MCF 10A (cell line): ENCODE measurements around the gene TMEM186. TPM values are rescaled to one million over a fixed set of nuclear protein-coding genes. Genes with fewer than 3 reads are reported as not detected.

Experiments
- BruUV-seq: library from RNA; stranded (reverse); fragments of 400-500 nt; replicated peaks from 2 replicates; lab custom pipeline; 2021; lab: Mats Ljungman, UMichigan
- CTCF ChIA-PET: fragments of 300-600 bp; sonication (Branson Sonifier 250); formaldehyde crosslinking; extraction: SDS; loops from one replicate; lab custom pipeline; 2021; ENCODE audit warnings: antibody characterized with exemption, inconsistent platforms; lab: Yijun Ruan, JAX
- POLR2A ChIA-PET: fragments of 300-600, 350-650 bp; sonication (Branson Sonifier 250); formaldehyde crosslinking; extraction: SDS; loops from one replicate; lab custom pipeline; 2020; ENCODE audit warnings: antibody characterized with exemption, inconsistent platforms; lab: Yijun Ruan, JAX
- DNase-seq: peaks from one replicate; pipeline ENCODE4 v3.0.0-alpha.2; 2018; ENCODE audit not compliant: unreplicated experiment
- H3K27ac Mint-ChIP-seq: one replicate; pipeline ENCODE4 v1.8.0; 2022; ENCODE audit warnings: mild to moderate bottlenecking, low read depth, mixed read lengths; ENCODE audit not compliant: unreplicated experiment
- H3K27me3 Mint-ChIP-seq: one replicate; pipeline ENCODE4 v1.8.0; 2022; ENCODE audit warnings: mixed read lengths; ENCODE audit not compliant: insufficient read depth, unreplicated experiment
- H3K36me3 Mint-ChIP-seq: one replicate; pipeline ENCODE4 v1.8.0; 2022; ENCODE audit warnings: mild to moderate bottlenecking, moderate library complexity, mixed read lengths; ENCODE audit not compliant: insufficient read depth, unreplicated experiment
- H3K4me1 Mint-ChIP-seq: one replicate; pipeline ENCODE4 v1.8.0; 2022; ENCODE audit warnings: mixed read lengths; ENCODE audit not compliant: insufficient read depth, unreplicated experiment
- H3K4me3 Mint-ChIP-seq: one replicate; pipeline ENCODE4 v1.8.0; 2022; ENCODE audit warnings: mild to moderate bottlenecking, moderate library complexity, mixed read lengths; ENCODE audit not compliant: unreplicated experiment
- H3K9me3 Mint-ChIP-seq: one replicate; pipeline ENCODE4 v1.8.0; 2022; ENCODE audit warnings: mixed read lengths; ENCODE audit not compliant: unreplicated experiment
- intact Hi-C: fragments of 100-400 bp; cut with micrococcal nuclease; formaldehyde crosslinking; loops from 2 replicates; pipeline ENCODE4 v1.14.1; 2022
- total RNA-seq: library from RNA; stranded (reverse); gene quantifications from 2 replicates; pipeline ENCODE4 v1.2.3, GENCODE V29; 2022
- TF ChIP-seq, protein P1 (sequence below): fragments of 200-600 bp; IDR thresholded peaks from one replicate; pipeline ENCODE4 v1.8.0; 2022; ENCODE audit warnings: antibody characterized with exemption, mild to moderate bottlenecking; ENCODE audit not compliant: unreplicated experiment

Gene TMEM186
- total RNA-seq, 1 experiment from 2014 or later, result 12.9 TPM

DNA sequence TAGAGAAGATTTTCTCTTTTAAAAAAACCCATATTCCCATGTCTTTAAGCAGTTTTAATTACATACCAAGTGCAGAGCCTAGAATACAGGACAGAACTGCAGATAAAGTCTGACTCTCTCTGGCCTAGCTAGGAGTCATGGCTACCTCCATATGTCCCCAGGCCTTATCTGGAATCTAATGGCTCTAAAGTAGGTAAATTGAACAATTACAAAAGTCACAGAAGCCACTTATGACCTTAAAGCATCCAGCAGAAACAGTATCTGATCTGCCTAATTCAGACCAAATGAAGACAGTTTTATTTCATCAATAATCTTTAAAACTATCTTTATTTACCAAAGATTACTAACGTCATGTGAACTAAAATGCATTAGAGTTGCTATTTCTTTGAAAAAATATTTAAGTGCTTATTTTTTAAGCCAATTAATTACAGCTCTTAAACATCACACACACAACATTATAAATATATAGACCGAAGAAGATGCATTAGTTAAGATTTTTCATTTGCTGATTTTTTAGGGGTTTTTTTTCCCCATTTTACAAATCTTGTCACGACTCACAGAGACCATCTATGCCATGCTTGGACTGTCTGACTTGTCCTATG lies 28.9 kb upstream of the TMEM186 start:
- Mint-ChIP-seq H3K27me3 (no peaks in the 10 kb centered on the region), H3K9me3 (no peaks in the 10 kb centered on the region), H3K4me1 (no peaks in the 10 kb centered on the region), H3K4me3 (no peak overlapping the region), H3K27ac (no peak overlapping the region), H3K36me3 (peaks cover 80% of the 10 kb centered on the region)
- POLR2A ChIA-PET, result interaction anchor here (1.3 kb wide), 1 partner anchor 9 kb away, joined by 3 read pairs; no protein-coding TSS in a partner anchor
- no TSS peak for BruUV-seq
- no peak for DNase-seq
- intact Hi-C loops, result no loop called here
- CTCF ChIA-PET, result interaction anchor here (0.5 kb wide), 1 partner anchor 10 kb away, joined by 3 read pairs; no protein-coding TSS in a partner anchor
- TF ChIP-seq, protein P1, sequence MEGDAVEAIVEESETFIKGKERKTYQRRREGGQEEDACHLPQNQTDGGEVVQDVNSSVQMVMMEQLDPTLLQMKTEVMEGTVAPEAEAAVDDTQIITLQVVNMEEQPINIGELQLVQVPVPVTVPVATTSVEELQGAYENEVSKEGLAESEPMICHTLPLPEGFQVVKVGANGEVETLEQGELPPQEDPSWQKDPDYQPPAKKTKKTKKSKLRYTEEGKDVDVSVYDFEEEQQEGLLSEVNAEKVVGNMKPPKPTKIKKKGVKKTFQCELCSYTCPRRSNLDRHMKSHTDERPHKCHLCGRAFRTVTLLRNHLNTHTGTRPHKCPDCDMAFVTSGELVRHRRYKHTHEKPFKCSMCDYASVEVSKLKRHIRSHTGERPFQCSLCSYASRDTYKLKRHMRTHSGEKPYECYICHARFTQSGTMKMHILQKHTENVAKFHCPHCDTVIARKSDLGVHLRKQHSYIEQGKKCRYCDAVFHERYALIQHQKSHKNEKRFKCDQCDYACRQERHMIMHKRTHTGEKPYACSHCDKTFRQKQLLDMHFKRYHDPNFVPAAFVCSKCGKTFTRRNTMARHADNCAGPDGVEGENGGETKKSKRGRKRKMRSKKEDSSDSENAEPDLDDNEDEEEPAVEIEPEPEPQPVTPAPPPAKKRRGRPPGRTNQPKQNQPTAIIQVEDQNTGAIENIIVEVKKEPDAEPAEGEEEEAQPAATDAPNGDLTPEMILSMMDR, result no peak

DNA sequence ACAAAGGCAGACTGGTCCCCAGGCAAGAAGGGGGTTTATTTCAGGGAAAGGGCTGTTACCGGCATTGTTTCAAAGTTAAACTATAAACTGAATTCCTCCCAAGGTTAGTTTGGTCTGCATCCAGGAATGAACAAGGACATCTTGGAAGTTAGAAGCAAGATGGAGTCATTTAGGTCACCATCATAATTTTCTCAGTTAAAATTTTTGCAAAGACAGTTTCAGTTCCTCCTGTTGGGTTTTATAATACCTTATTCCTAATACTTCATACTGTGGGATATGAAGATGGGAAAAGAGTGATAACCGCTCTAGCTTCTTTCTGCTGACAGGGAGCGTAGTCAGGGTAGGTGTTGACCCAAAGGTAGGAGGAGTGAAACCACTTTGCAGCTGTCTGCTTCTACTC lies 25.0 kb upstream of the TMEM186 start:
- intact Hi-C loops, result no loop called here
- no peaks in the 10 kb centered on the region for H3K9me3 Mint-ChIP-seq
- BruUV-seq, result no TSS peak
- CTCF ChIA-PET, result interaction anchor here (0.5 to 1.1 kb wide), 3 partner anchors 45 to 113 kb away, joined by 3 to 4 read pairs (median 4); no protein-coding TSS in a partner anchor
- no peak overlapping the region for H3K4me3 Mint-ChIP-seq
- peaks cover 90% of the 10 kb centered on the region for H3K36me3 Mint-ChIP-seq
- POLR2A ChIA-PET, result interaction anchor here (0.7 kb wide), 1 partner anchor 21 kb away, joined by 3 read pairs; no protein-coding TSS in a partner anchor
- no peaks in the 10 kb centered on the region for H3K4me1 Mint-ChIP-seq
- TF ChIP-seq, protein P1, result no peak
- H3K27me3 Mint-ChIP-seq, result no peaks in the 10 kb centered on the region
- DNase-seq, result no peak
- peak overlapping the region; percentile 61 for H3K27ac Mint-ChIP-seq

DNA sequence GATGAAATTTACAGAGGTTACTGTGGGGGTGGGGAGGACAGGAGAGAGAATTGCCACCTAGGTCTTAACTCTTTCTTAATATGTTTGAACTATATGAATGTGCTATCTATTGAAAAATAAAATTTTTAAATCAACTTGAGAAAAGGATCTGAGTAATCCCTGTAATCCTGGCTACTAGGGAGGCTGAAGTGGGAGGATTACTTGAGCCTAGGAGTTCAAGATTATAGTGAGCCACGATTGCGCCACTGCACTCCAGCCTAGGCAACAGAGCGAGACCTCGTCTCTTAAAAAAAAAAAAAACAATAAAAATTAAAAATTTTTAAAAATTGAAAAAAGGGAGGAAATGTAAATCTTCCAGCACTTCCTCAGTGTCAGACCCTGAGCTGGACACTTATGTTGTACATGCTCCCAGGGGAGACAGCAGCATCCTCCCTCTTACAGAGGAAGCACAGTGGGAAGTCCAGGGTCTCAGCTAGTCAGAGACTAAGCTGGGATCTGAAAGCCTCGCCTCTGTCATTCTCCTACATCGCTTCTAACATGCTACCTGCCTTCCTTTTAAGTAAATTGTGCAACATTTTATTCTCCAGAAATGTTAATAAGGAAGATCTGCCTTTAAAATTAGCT lies 22.1 kb upstream of the TMEM186 start:
- no peak overlapping the region for H3K4me3 Mint-ChIP-seq
- TF ChIP-seq, protein P1, result no peak
- BruUV-seq, result no TSS peak
- ChIA-PET CTCF (interaction anchor here (0.6 to 2.7 kb wide), 6 partner anchors 10 to 215 kb away, joined by 3 to 7 read pairs (median 4); partner anchors contain the start of gene CARHSP1), POLR2A (interaction anchor here (0.9 to 1.5 kb wide), 2 partner anchors 9 to 19 kb away, joined by 3 read pairs; no protein-coding TSS in a partner anchor)
- H3K27me3 Mint-ChIP-seq, result no peaks in the 10 kb centered on the region
- no peak for DNase-seq
- intact Hi-C loops, result no loop called here
- H3K4me1 Mint-ChIP-seq, result no peaks in the 10 kb centered on the region
- H3K36me3 Mint-ChIP-seq, result peaks cover 92% of the 10 kb centered on the region
- H3K9me3 Mint-ChIP-seq, result no peaks in the 10 kb centered on the region
- no peak overlapping the region for H3K27ac Mint-ChIP-seq

DNA sequence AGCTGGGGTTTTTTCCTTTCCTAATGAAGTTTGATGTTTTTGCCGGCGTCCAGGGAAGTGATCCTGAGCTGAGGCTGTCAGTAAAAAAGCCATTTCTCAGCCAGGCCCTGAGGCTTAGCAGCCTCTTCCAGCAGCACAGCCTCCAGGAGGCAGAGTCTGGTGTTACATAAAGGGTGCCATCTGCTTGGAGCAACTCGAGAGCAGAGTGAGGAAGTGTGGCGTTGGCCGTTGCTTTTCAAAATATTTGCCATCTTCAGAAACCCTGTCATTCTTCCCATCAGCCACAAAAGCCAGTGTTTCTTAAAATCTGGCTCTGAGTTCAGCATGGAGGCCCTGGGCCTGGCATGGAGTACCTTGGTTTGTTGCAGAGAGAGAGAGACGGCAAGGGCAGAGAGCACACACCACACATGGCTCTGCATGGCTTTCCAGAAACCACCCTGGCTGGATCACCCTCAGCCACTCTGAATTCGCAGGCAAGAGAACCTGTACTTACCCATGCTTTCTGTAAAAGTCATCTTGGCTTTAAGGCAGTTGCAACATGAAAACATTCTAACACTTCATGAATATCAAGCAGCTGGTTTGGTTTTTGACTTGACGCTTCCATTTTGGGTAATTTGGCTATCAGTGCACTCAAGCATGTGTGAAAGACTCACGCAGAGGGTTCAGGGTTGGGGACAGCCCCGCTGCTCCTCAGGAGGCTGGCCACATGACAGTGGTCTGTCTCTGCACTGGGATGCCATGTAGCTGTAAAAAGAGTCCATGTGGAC lies 21.2 kb upstream of the TMEM186 start:
- DNase-seq, result no peak
- BruUV-seq, result no TSS peak
- H3K9me3 Mint-ChIP-seq, result no peaks in the 10 kb centered on the region
- intact Hi-C loops, result no loop called here
- ChIA-PET POLR2A (interaction anchor here (1.5 kb wide), 1 partner anchor 9 kb away, joined by 3 read pairs; no protein-coding TSS in a partner anchor), CTCF (interaction anchor here (0.6 to 1.6 kb wide), 3 partner anchors 9 to 14 kb away, joined by 3 to 6 read pairs (median 4); no protein-coding TSS in a partner anchor)
- H3K36me3 Mint-ChIP-seq, result peaks cover 95% of the 10 kb centered on the region
- TF ChIP-seq, protein P1, result no peak
- H3K4me3 Mint-ChIP-seq, result no peak overlapping the region
- no peaks in the 10 kb centered on the region for H3K27me3 Mint-ChIP-seq
- H3K4me1 Mint-ChIP-seq, result no peaks in the 10 kb centered on the region
- H3K27ac Mint-ChIP-seq, result no peak overlapping the region
